Fibroblast of villous mesenchyme (primary cell): ENCODE results near the gene BMP3. TPM values are rescaled to one million over a fixed set of nuclear protein-coding genes. Genes with fewer than 3 reads are reported as not detected.

Source experiments
- DNase-seq: peaks from one replicate; pipeline ENCODE4 v3.0.0-alpha.2; 2010; ENCODE audit warnings: low read depth
- H3K4me3 ChIP-seq: 2 replicates; pipeline ENCODE4 v1.5.1; 2011; ENCODE audit warnings: low read depth, mild to moderate bottlenecking, low read length
- CTCF ChIP-seq: IDR thresholded peaks from 2 replicates; pipeline ENCODE4 v1.5.1; 2012; ENCODE audit warnings: low read depth, mild to moderate bottlenecking, low read length; ENCODE audit not compliant: insufficient read depth
- total RNA-seq: library from RNA; depleted of rRNA; stranded (reverse); fragments of >200 nt; gene quantifications from 2 replicates; pipeline ENCODE4 v1.2.3, GENCODE V29; 2012

BMP3 gene
- total RNA-seq, 1 donor = not detected

- TF ChIP-seq CTCF = no peak
- no peak overlapping the region for H3K4me3 ChIP-seq
- DNase-seq = no peak
Observed at GRCh38 chr4:81031796-81032551, 1.5 kb downstream of the BMP3 start.

GRCh38 chr4:81032771-81033684 is 2.5 kb downstream of the BMP3 start:
- DNase-seq = no peak
- TF ChIP-seq CTCF = no peak
- H3K4me3 ChIP-seq = no peak overlapping the region

GRCh38 chr4:81038636-81039350 is 8.3 kb downstream of the BMP3 start:
- TF ChIP-seq CTCF = no peak
- no peak for DNase-seq

GRCh38 chr4:81039351-81039972 is 9.0 kb downstream of the BMP3 start:
- H3K4me3 ChIP-seq = no peak overlapping the region
- DNase-seq = no peak
- no peak for TF ChIP-seq CTCF

More at GRCh38 chr4:81038636-81039350, 8.3 kb downstream of the BMP3 start:
- no peak overlapping the region for H3K4me3 ChIP-seq

- peak; percentile 28 for DNase-seq
- peak; percentile 64 for TF ChIP-seq CTCF
- H3K4me3 ChIP-seq = no peak overlapping the region
Observed at GRCh38 chr4:81040012-81040659, 9.6 kb downstream of the BMP3 start.
